Activated naive CD4-positive, alpha-beta T cell treated with anti-CD3 and anti-CD28 coated beads, Interleukin-2, amount 10 ng/mL, durations not matched to agents 7 days and 5 days (primary cell): ENCODE data around the gene FSIP1.

ENCODE experiments used
- CTCF ChIA-PET: fragments of 350-600 bp; sonication (Branson Sonifier 250); formaldehyde crosslinking; loops from one replicate; lab custom pipeline; 2021; ENCODE audit warnings: antibody characterized with exemption; lab: Charles Lee
- DNase-seq: peaks from one replicate; pipeline ENCODE4 v3.0.0-alpha.2; 2020
- H3K27ac Mint-ChIP-seq: one replicate; pipeline ENCODE4 v1.8.0; 2021; ENCODE audit warnings: mild to moderate bottlenecking, moderate library complexity, mixed read lengths
- H3K27me3 Mint-ChIP-seq: one replicate; pipeline ENCODE4 v1.8.0; 2021; ENCODE audit warnings: mild to moderate bottlenecking, mixed read lengths
- H3K36me3 Mint-ChIP-seq: one replicate; pipeline ENCODE4 v1.8.0; 2021; ENCODE audit warnings: mixed read lengths
- H3K4me1 Mint-ChIP-seq: one replicate; pipeline ENCODE4 v1.8.0; 2021; ENCODE audit warnings: mixed read lengths
- H3K4me3 Mint-ChIP-seq: one replicate; pipeline ENCODE4 v1.8.0; 2021; ENCODE audit warnings: mild to moderate bottlenecking, moderate library complexity, mixed read lengths
- H3K9me3 Mint-ChIP-seq: one replicate; pipeline ENCODE4 v1.8.0; 2021; ENCODE audit warnings: mixed read lengths

Gene FSIP1

DNA sequence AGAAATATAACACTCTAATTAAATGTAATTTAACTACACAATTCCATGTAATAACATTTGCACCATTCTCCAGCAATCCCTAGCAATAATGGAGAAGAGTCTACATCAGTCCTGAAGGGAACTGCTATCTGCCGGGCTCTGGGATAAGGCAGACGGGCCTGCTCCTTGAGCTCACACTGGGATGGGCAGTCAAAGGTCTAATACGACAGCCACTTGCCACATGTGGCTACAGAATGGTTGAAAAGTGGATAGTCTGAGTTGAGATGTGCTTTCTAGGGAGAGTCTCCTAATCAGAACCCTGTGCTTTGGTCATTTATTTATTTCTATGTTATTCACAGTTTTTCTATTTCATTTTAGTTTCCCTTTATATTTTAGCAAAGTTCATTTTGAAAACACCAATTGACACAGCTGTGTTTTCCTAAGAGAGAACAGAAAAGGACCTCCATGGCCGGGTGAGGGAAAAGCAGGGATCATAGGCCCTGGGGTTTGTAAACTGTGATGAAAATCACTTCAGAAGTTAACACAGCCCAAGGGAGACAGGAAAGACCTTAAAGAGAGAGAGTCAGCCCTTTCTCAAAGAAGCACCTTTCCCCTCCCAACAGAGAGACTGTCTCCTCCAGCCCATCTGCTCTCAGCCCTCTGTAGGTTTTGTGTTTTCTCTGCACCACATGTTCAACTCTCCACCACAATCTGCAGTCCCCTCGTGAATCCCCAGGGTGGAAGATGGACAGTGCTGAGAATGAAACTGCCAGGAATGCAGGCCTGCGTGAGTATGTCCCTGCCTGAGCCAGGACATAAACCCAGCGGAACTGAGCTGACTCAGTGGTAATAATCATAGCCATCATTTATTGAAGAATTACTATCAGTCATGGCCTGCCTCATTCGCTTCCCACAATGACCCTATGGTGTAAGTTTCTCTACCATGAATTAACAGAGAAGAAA, 11.6 kb downstream of the FSIP1 start:
- Mint-ChIP-seq H3K4me3 (no peak overlapping the region), H3K27me3 (peaks cover 4% of the 10 kb centered on the region), H3K27ac (peak overlapping the region; percentile 33), H3K4me1 (peaks cover 28% of the 10 kb centered on the region), H3K9me3 (no peaks in the 10 kb centered on the region), H3K36me3 (no peaks in the 10 kb centered on the region)
- CTCF ChIA-PET: no interaction called here
- DNase-seq: no peak

DNA sequence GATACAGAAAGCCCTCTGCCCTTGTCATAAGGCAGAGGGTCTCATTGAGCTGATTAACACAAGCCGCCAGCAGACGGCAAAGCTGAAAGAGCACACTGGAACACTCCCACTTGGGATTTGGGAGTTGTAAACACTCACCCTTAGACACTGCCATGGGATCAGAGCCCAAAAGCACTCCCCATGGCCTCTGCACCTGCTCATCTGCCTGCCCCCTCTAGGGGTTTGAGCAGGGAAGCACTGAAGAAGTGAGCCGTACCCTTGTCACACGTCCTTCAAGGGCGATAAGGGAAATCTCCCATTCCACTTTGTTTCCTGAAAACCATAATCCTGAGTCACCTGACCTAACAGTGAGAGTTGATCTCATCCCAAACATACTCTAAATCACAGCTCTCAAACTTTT, 14.7 kb downstream of the FSIP1 start:
- Mint-ChIP-seq H3K27ac (no peak overlapping the region), H3K4me1 (peaks cover 4% of the 10 kb centered on the region), H3K27me3 (peaks cover 4% of the 10 kb centered on the region), H3K36me3 (no peaks in the 10 kb centered on the region), H3K9me3 (no peaks in the 10 kb centered on the region), H3K4me3 (no peak overlapping the region)
- CTCF ChIA-PET: interaction anchor here (1.3 kb wide), 1 partner anchor 185 kb away, joined by 3 read pairs; no protein-coding TSS in a partner anchor
- no peak for DNase-seq

DNA sequence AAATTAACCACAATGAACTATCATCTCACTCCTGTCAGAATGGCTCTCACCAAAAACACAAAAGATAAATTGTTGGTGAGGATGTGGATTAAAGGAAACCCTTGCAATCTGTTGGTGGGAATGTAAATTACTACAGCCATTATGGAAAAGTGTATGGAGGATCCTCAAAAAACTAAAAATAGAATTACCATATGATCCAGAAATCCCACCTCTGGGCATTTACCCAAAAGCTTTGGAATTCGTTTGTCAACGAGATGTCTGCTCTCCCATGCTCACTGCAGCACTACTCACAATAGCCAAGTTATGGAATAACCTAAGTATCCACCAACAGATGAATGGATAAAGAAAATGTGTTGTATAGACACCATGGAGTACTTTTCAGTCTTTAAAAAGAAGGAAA, 21.6 kb downstream of the FSIP1 start:
- CTCF ChIA-PET: interaction anchor here (1.1 to 8.3 kb wide), 2 partner anchors 76 to 177 kb away, joined by 3 to 146 read pairs; partner anchors contain the start of gene THBS1
- no peak for DNase-seq
- Mint-ChIP-seq H3K27ac (no peak overlapping the region), H3K27me3 (peaks cover 11% of the 10 kb centered on the region), H3K4me1 (no peaks in the 10 kb centered on the region), H3K9me3 (no peaks in the 10 kb centered on the region), H3K4me3 (no peak overlapping the region), H3K36me3 (no peaks in the 10 kb centered on the region)

DNA sequence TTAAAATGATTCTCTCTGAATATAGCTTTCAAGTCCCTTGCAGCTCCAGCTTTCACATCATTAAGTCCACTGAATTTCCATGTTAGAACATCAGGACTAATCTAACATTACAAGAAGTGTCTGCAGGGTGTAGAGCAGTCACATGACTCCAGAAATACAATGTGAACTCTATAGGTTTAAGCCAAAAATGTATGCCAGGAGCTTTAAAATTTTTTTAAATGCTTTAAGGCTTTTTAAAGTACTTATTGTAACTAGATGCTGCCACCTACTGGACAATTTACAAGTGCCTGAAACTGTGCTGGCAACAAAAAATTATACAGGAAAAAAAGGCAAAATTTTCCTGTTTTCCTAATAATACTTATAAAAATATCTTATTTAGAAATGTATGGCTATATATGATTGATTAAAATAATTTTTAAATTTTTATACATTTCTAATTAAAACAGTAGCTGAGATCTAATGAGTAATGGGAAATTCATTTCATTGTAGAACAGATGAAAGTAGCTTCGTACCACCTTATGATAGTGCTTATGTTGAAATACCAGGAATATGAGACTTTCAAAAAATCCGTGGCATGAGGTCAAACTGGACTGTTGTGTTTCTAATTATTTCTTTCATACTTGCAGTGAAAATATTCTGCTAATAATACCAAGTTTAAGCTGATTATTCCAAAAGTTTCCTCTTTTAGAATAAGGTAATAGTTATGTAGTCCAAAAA, 25.7 kb downstream of the FSIP1 start:
- no peaks in the 10 kb centered on the region for H3K9me3 Mint-ChIP-seq
- peak; percentile 21 for DNase-seq
- H3K27me3 Mint-ChIP-seq: peaks cover 30% of the 10 kb centered on the region

DNA sequence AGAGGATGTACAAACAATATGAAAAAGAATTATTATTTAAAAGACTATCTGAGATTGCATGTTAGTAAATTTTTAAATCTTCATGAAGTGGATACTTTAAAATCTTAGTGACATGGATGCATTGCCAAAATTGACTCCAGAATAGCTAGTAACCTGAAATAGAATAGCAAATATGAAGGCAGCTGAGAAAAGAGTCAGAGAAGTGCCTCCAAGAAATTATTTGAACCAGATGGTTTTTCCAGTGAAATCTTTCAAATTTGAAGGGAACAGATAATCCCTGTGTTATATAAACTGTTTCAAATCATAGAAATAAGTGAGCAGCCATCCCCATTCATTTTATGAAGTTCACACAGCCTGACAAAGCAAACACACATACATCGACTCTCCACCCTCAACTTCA, 29.6 kb downstream of the FSIP1 start:
- Mint-ChIP-seq H3K27ac (no peak overlapping the region), H3K36me3 (no peaks in the 10 kb centered on the region), H3K4me1 (no peaks in the 10 kb centered on the region), H3K9me3 (no peaks in the 10 kb centered on the region), H3K4me3 (no peak overlapping the region), H3K27me3 (peaks cover 45% of the 10 kb centered on the region)
- CTCF ChIA-PET: interaction anchor here (2.9 kb wide), 1 partner anchor 67 kb away, joined by 14 read pairs; no protein-coding TSS in a partner anchor
- DNase-seq: no peak

More for the DNA sequence above, 25.7 kb downstream of the FSIP1 start:
- Mint-ChIP-seq H3K4me1 (no peaks in the 10 kb centered on the region), H3K4me3 (no peak overlapping the region), H3K36me3 (no peaks in the 10 kb centered on the region), H3K27ac (no peak overlapping the region)
- CTCF ChIA-PET: interaction anchor here (0.7 to 8.3 kb wide), 50 partner anchors 8 to 1259 kb away, joined by 3 to 146 read pairs (median 4); partner anchors contain the start of gene THBS1

DNA sequence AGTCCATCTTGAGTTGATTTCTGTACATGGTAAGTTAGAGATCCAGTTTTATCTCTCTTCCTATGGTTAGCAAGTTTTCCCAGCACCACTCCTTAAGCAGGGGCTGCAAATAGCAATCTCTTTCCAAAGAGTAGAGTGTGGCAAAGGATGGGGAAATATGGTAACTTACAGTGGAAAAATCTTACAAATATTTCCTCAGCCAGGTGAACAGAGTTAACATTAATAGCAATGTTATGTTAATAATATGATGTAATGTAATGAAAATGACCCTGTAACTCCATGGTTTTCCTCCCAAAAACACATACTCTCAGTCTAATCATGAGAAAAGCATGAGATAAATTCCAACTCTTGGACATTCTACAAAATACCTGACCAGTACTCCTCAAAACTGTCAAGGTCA, 30.4 kb downstream of the FSIP1 start:
- H3K27me3 Mint-ChIP-seq: peaks cover 45% of the 10 kb centered on the region
- no peak for DNase-seq
- no peaks in the 10 kb centered on the region for H3K4me1 Mint-ChIP-seq
- H3K9me3 Mint-ChIP-seq: no peaks in the 10 kb centered on the region
- no peak overlapping the region for H3K27ac Mint-ChIP-seq
- no peaks in the 10 kb centered on the region for H3K36me3 Mint-ChIP-seq
- no peak overlapping the region for H3K4me3 Mint-ChIP-seq
- CTCF ChIA-PET: no interaction called here

DNA sequence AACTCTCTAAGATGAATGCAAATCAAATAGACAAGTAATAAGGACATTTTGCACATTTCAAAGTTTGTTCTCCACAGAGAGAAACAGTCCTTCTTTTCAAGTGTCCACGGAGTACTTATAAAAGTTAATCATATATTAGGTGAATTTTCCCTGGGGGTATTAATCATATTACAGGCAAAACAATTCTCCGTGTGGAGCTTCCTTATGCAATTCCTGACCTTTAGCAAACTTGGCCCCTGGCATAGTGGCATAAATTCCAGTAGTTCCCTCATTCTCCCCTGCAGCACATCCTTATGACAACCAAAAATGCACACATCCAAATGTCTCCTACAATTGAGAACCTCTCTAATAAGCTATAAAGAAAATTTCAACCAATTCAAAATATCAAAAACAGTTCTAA, 34.4 kb downstream of the FSIP1 start:
- peaks cover 39% of the 10 kb centered on the region for H3K27me3 Mint-ChIP-seq
- no peak overlapping the region for H3K27ac Mint-ChIP-seq
- DNase-seq: no peak
- no peaks in the 10 kb centered on the region for H3K36me3 Mint-ChIP-seq
- H3K4me3 Mint-ChIP-seq: no peak overlapping the region
- H3K9me3 Mint-ChIP-seq: no peaks in the 10 kb centered on the region
- H3K4me1 Mint-ChIP-seq: no peaks in the 10 kb centered on the region
- CTCF ChIA-PET: interaction anchor here (1.3 kb wide), 1 partner anchor 8 kb away, joined by 3 read pairs; no protein-coding TSS in a partner anchor

DNA sequence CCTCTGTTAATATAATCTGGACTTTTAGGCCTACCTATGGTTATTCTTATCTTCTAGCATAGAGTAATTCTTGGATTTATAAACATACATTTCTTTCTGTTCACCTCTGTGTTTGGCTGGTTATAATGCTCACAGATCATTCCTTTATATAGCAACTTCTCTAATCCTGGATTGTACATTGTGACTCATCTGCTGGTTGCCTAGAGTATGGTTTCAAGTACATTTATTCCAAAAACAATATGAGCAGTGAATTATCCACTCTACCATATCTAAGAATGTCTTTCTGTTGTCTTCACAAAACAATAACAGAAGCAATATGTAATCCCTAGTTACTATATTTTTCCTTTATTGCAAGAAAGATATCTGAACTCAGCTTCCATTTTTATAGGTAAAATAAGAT, 35.3 kb downstream of the FSIP1 start:
- H3K4me3 Mint-ChIP-seq: no peak overlapping the region

DNA sequence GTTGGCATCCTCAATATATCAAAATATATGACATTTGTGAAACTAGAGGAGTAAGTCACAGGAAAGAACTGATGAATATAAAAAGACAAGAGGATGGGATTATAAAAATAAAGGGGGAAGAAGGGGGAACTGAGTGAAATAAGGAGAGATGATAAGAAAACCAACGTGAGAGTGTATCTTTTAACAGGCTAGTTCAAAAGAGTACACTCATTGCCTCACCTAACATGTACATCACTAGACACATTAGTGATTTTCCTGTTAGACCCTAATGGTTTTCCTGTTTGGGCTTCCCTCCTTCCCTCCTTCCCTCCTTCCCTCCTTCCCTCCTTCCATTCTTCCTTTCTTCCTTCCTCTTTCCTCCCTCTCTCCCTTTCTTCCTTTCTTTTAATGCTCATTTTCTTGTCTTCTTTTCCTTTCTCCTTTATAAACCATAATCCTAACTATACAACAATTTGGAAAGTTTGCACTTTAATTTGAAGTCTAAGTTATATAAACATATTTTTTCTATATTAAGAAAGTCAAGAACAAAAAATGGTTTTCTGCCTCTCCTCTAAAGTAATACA, 35.8 kb downstream of the FSIP1 start:
- H3K27ac Mint-ChIP-seq: no peak overlapping the region
- no peaks in the 10 kb centered on the region for H3K9me3 Mint-ChIP-seq
- H3K27me3 Mint-ChIP-seq: peaks cover 39% of the 10 kb centered on the region
- no peaks in the 10 kb centered on the region for H3K36me3 Mint-ChIP-seq
- CTCF ChIA-PET: no interaction called here
- no peaks in the 10 kb centered on the region for H3K4me1 Mint-ChIP-seq
- no peak overlapping the region for H3K4me3 Mint-ChIP-seq
- DNase-seq: no peak

More for the DNA sequence above, 35.3 kb downstream of the FSIP1 start:
- no peak for DNase-seq
- Mint-ChIP-seq H3K4me1 (no peaks in the 10 kb centered on the region), H3K36me3 (no peaks in the 10 kb centered on the region), H3K27me3 (peaks cover 39% of the 10 kb centered on the region), H3K9me3 (no peaks in the 10 kb centered on the region), H3K27ac (no peak overlapping the region)
- CTCF ChIA-PET: no interaction called here

DNA sequence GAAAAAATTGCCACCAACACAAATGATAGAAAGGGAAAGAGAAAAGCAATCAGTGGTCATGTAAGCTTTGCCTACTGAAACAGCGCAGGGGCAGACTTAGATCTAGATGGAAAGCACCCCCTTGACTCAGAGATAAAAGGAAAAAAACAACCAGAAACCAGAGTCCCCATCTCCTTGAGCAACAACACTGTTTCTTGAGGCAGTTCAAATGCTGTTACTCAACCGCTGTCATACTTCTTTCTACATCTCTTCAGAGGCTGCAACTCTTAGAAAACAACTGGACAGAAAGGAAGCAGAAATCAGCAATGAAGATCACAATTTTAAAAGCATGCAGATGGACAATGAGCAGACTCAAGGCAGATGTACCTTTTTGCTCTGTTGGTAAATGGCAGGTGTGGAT, 36.5 kb downstream of the FSIP1 start:
- peaks cover 41% of the 10 kb centered on the region for H3K27me3 Mint-ChIP-seq

DNA sequence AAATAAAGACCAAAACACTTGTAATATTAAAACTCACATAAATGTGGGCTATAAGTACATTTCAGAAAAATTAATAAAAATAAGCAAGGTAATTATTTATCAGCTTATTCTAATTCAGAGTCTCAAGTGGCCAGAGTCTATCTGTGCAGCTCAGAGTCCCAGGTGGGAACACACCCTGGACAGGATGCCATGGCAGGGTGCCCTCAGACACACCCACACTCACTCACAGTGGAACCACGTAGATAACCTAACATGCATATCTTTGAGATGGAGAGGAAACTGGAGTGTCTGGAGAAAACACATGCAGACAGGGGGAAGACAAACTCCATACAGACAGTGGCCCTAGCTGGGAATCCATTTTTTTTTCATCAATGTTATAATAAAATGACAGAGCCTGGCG, 37.2 kb downstream of the FSIP1 start:
- CTCF ChIA-PET: interaction anchor here (0.9 to 1.4 kb wide), 2 partner anchors 12 to 162 kb away, joined by 3 to 4 read pairs; no protein-coding TSS in a partner anchor
- Mint-ChIP-seq H3K27me3 (peaks cover 40% of the 10 kb centered on the region), H3K27ac (no peak overlapping the region), H3K36me3 (no peaks in the 10 kb centered on the region), H3K4me3 (no peak overlapping the region), H3K9me3 (no peaks in the 10 kb centered on the region), H3K4me1 (no peaks in the 10 kb centered on the region)
- DNase-seq: no peak

More for the DNA sequence above, 36.5 kb downstream of the FSIP1 start:
- no peak for DNase-seq
- H3K27ac Mint-ChIP-seq: no peak overlapping the region
- H3K9me3 Mint-ChIP-seq: no peaks in the 10 kb centered on the region
- H3K4me1 Mint-ChIP-seq: no peaks in the 10 kb centered on the region
- CTCF ChIA-PET: no interaction called here
- H3K4me3 Mint-ChIP-seq: no peak overlapping the region
- no peaks in the 10 kb centered on the region for H3K36me3 Mint-ChIP-seq

DNA sequence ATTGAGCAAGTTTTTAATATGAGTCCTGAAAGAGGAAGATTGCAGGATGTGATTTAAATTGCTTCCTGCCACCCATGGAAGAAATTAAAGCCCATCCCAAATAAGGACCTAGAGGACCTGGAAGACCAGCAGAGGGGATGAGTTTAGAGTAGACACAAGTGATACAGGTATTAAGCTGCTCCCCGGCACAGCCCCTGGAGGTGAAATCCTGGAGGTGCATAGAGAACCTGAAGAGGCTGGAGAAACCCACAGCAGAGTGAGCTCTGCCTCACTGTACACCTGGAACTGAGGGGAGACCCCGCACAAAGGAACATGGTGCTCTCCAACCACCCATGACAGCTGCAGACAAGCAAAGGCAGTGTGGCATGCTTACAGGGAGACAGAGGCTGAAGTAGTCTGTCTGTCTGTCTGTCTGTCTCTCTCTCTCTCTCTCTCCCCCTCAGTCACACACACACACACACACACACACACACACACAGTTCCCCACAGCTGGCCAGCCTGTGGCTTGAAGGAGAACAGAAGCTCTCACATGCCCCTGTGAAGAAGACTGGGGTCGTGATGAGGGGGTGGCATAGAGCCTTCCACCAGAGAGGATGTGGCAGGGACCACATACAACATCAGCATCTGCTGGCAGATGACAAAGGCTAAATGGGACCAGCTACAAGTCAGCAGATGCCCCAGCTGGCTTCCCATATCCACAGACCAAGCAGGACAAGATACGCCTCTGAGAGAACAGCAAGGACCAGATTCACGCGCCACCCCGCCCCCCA, 38.1 kb downstream of the FSIP1 start:
- Mint-ChIP-seq H3K27ac (no peak overlapping the region), H3K4me1 (no peaks in the 10 kb centered on the region), H3K27me3 (peaks cover 39% of the 10 kb centered on the region), H3K9me3 (no peaks in the 10 kb centered on the region), H3K36me3 (no peaks in the 10 kb centered on the region), H3K4me3 (no peak overlapping the region)
- CTCF ChIA-PET: interaction anchor here (0.9 to 1.4 kb wide), 2 partner anchors 13 to 162 kb away, joined by 3 to 4 read pairs; no protein-coding TSS in a partner anchor
- DNase-seq: no peak

DNA sequence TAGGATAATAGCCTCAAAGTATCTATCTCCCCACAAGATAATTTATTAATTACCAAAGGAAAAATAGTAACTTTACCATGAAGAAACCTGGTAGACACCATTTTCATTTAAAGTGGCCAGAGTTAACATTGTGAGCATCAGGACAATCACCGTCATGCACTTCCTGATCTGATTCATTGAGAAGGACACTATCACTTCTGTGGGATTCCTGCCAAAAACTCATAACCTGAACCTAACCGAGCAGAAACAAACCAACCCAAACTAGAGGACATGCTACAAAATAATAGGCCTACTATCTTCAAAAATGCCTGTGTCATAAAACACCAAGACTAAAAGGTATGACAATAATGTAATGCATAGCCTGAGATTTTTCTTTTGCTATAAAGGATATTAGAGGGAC, 39.0 kb downstream of the FSIP1 start:
- Mint-ChIP-seq H3K27ac (no peak overlapping the region), H3K36me3 (no peaks in the 10 kb centered on the region), H3K27me3 (peaks cover 37% of the 10 kb centered on the region), H3K4me1 (no peaks in the 10 kb centered on the region), H3K9me3 (no peaks in the 10 kb centered on the region), H3K4me3 (no peak overlapping the region)
- no peak for DNase-seq
- CTCF ChIA-PET: no interaction called here
